Urinary bladder (tissue), 4 donors: Measurements from ENCODE around the gene MID1. TPM values are rescaled to one million over a fixed set of nuclear protein-coding genes. Genes with fewer than 3 reads are reported as not detected.

ENCODE experiments used
- DNase-seq: peaks from one replicate; pipeline ENCODE4 v3.0.0-alpha.2; 2015; ENCODE audit errors: extremely low spot score
- H3K27ac ChIP-seq: one replicate; pipeline ENCODE4 v1.5.1; 2013; ENCODE audit warnings: low read depth, mild to moderate bottlenecking, moderate library complexity
- H3K36me3 ChIP-seq: one replicate; pipeline ENCODE4 v1.6.1; 2013; ENCODE audit warnings: mild to moderate bottlenecking, moderate library complexity; ENCODE audit not compliant: insufficient read depth
- H3K4me1 ChIP-seq: one replicate; pipeline ENCODE4 v1.6.1; 2013; ENCODE audit warnings: mild to moderate bottlenecking, moderate library complexity; ENCODE audit not compliant: insufficient read depth
- H3K4me3 ChIP-seq: one replicate; pipeline ENCODE4 v1.5.1; 2013; ENCODE audit warnings: low read depth, low read length
- WGBS: extraction: QIAGEN DNeasy Blood & Tissue Kit; methylation state at CpG from one replicate; pipeline ENCODE4 v1.1.7; 2013; 5-methylcytosine and 5-hydroxymethylcytosine counted together
- polyA plus RNA-seq: library from polyadenylated mRNA; stranded (reverse); fragments of 200-250 nt; gene quantifications from one replicate; pipeline ENCODE4 v1.2.3, GENCODE V29; 2013
- total RNA-seq: library from RNA; depleted of rRNA; stranded (reverse); fragments of >200 nt; gene quantifications from one replicate; pipeline ENCODE4 v1.2.3, GENCODE V29; 2014
- donor health status: healthy with polysubstance abuse.
- donor health status: healthy.

Gene MID1
- total and polyA plus RNA-seq, 2 donors: 12.0 to 47.3 TPM

DNA sequence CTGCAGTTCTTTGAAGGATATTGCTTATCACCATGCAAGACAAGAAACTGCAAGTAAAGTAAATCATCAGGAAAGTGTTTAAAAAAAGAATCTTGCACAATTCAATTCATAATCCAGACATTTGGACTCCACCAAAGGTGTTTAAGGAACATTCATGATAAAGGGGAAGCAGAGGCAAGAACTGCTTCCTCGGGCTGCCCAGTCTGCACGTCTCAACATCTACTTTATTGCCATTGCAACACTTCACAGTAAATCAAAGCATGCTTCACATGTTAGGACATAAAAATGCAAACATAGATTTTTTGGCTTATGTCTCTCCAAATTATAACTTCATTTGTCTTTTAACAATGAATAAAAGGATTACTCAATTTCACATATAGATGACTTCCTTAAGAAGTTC, 42.5 kb downstream of the MID1 start:
- DNase-seq: no peak
- Histone ChIP-seq H3K27ac (no peak overlapping the region), H3K36me3 (no peaks in the 10 kb centered on the region), H3K4me3 (no peak overlapping the region), H3K4me1 (no peaks in the 10 kb centered on the region)
- 7% methylated on average over 2 of the region's 2 CpGs for WGBS

DNA sequence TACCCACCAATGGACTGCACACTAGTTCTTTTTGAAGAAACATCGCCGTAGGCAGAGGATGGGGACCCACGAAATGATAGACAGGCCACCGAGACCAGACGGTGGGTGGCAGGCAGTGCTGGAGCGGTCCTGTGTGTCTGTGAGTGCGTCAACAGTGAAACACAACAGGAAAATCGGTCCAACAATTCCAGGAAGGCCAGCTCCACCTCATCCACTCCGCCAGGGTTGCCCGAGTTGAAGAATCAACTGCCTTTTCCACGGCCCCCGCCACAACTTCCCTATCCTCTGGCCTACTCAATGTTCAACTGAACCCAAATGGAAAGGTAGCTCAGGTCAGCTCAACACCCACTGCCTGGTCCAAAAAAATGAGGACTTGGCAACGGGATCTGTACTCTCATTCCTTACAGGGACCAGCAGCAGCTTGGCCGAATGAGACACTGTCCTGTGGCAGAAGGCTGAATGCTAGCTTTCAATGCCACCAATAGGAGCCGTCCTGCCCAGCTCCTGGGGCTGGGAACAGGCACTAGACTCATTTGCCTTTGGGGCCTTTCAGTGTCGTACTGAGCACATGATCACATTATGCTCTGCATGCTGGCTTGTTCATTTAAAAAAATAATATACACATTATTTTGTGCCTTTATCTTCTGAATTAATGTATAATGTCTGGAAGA, 43.5 kb downstream of the MID1 start:
- H3K27ac ChIP-seq: peak overlapping the region; percentile 32
- 77% methylated on average over 16 of the region's 16 CpGs for WGBS
- no peaks in the 10 kb centered on the region for H3K4me1 ChIP-seq

DNA sequence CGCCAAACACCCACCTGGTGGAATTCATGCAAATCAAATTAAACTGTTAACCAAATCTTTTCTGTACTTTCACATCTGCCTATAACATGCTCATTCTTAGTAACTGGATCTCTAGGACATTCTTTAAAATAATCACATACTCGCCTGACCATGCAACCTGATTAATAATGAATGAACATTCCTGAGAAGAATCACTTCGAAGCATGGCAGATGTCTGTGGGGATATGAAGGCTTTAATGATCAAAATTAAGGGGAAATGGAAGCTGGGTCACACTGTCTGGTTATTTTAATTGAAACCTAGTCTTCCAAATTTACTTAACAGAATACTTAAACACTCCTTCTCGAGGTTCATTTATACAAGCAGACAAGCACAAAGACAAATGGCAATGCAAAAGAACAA, 44.2 kb downstream of the MID1 start:
- WGBS: 84% methylated on average over 4 of the region's 4 CpGs
- DNase-seq: no peak
- Histone ChIP-seq H3K4me3 (no peak overlapping the region), H3K36me3 (no peaks in the 10 kb centered on the region), H3K4me1 (no peaks in the 10 kb centered on the region), H3K27ac (peak overlapping the region; percentile 10)

More for the DNA sequence above, 43.5 kb downstream of the MID1 start:
- Histone ChIP-seq H3K4me3 (no peak overlapping the region), H3K36me3 (no peaks in the 10 kb centered on the region)
- DNase-seq: no peak

DNA sequence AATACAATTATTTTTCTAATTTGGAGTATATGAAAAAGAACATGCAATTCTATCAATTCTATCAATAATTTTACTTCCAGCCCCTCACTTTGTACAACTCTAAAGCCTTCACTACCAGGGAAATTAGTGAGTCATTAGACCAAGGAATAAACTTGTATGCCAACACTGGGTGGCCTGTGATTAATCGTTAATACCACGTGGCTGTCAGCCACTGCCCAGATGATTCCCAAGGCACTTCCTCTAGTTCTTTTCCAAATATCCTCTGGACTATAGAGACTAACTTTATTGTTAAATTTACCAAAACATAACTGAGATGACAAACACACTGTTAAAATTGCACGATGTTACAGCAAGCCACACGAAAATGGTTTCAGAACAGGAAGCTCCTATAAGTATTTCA, 45.7 kb downstream of the MID1 start:
- H3K4me3 ChIP-seq: no peak overlapping the region
- no peak for DNase-seq
- H3K36me3 ChIP-seq: no peaks in the 10 kb centered on the region
- WGBS: 60% methylated on average over 4 of the region's 4 CpGs
- no peak overlapping the region for H3K27ac ChIP-seq
- H3K4me1 ChIP-seq: no peaks in the 10 kb centered on the region

DNA sequence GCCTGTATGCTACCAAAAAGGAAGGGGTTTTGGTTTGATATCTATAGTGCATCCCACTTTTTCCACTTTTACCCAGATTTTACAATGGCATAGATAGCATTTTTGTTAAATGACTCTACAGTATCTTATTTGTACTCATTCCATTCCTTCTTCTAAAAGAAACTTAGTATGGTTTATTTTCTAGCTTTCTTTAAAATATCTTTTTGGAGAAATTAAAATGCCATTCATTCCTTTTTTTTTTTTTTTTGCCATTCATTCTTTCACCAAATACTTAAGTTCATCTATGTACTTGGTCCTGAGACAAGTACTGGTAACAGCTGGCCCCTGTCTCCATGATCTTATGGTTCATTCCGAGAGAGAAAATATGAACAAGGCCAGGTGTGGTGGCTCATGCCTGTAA, 49.1 kb downstream of the MID1 start:
- WGBS: 45% methylated on average over 1 of the region's 1 CpG
- Histone ChIP-seq H3K27ac (no peak overlapping the region), H3K4me3 (no peak overlapping the region), H3K4me1 (no peaks in the 10 kb centered on the region), H3K36me3 (no peaks in the 10 kb centered on the region)
- DNase-seq: no peak

DNA sequence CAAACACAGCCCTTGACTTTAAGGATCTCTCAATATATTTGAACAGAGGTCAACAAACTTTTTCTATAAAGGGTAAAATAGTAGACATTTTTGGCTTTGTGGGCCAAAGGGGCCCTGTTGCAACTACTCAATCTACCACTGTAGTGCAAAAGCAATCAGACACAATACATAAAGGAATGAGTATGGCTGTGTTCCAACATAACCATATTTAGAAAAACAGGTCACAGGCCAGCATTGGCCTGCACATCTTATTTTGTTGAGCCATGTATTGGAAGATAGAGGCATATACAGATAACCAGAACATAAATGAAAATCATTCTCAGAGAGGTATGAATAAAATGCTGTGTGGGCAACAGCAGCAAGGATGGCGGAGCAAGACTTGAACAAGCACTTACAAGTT, 49.8 kb downstream of the MID1 start:
- no peak overlapping the region for H3K27ac ChIP-seq
- no peaks in the 10 kb centered on the region for H3K36me3 ChIP-seq
- no peak for DNase-seq
- WGBS: 98% methylated on average over 1 of the region's 1 CpG
- H3K4me1 ChIP-seq: no peaks in the 10 kb centered on the region
- no peak overlapping the region for H3K4me3 ChIP-seq

DNA sequence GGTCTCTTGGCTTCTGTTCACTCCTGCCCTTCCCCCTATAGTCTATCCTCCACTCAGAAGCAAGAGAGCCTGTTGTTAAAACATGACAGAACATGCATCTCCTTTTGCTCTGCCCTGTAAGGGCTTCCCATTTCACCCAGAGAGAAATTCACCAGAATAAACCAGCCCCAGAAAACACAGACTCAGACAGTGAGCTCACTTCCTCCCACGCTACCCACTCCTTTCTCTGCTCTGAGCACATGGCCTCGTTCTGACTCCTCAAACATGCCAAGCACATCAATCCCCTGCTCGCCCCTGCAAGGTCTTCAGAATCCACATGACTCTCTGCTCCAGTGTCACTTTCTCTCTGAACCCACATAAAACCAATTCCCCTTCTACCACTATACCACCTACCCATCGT, 50.4 kb downstream of the MID1 start:
- Histone ChIP-seq H3K27ac (no peak overlapping the region), H3K36me3 (no peaks in the 10 kb centered on the region), H3K4me1 (no peaks in the 10 kb centered on the region), H3K4me3 (no peak overlapping the region)
- 59% methylated on average over 4 of the region's 4 CpGs for WGBS
- DNase-seq: no peak

DNA sequence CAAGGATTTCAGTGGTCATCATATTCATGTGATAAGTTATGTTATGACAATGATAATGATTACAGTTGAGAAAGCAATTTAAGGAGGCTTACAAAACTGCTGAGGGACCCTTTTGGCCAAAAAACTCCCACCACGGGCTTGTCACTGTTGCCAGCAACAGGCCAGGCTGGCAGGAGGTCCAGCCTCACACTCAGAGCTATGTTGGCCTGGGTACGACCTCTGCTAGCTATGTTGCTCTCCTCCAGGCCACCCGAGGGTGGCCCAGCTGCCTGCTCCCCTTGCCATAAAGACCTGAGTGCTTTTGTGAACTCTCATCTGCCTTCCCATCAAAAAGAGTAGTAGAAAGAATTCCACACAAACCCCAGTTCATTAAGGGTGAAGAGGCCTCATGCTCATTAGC, 52.0 kb downstream of the MID1 start:
- Histone ChIP-seq H3K4me1 (no peaks in the 10 kb centered on the region), H3K36me3 (no peaks in the 10 kb centered on the region), H3K4me3 (no peak overlapping the region), H3K27ac (no peak overlapping the region)
- WGBS: 54% methylated on average over 3 of the region's 3 CpGs
- no peak for DNase-seq

DNA sequence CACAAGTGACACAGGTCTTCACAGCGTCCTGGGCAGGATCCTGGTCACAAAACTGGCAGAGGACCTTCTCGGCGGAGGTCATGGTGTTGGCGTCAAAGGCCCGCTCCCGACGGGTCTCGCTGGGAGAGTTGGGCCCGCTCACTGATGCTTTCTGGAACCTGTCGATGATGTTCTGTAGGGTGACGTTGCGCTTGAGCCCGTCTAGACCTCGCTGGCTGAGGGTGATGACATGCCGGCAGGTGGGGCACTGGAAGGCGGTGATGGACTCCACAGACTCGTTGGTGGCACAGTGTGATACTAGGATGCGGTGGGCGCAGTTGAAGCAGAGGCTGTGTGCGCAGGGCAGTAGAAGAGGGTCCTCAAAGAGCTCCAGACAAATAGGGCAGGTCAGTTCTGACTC, 53.2 kb downstream of the MID1 start:
- no peak overlapping the region for H3K4me3 ChIP-seq
- no peak overlapping the region for H3K27ac ChIP-seq
- no peak for DNase-seq
- no peaks in the 10 kb centered on the region for H3K4me1 ChIP-seq
- WGBS: 96% methylated on average over 20 of the region's 20 CpGs
- H3K36me3 ChIP-seq: no peaks in the 10 kb centered on the region

DNA sequence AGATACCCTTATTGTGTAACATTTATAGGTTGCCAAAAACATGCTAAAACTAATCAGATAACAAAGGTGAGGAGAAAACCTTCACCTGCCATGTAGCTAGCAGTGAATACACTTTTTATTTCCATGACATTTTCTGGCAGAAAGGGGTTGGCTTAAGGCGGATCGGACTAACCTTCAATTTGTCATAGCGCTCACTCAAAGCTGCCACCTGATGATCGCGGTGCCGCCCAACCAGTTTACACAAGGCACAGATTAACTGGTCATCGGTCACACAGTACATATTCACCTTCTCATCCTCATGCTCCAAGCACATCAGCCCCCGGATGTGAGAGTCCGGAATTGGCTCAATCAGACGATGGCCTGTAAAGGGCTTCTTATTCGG, 53.7 kb downstream of the MID1 start:
- no peaks in the 10 kb centered on the region for H3K4me1 ChIP-seq
- H3K36me3 ChIP-seq: no peaks in the 10 kb centered on the region
- no peak for DNase-seq
- H3K27ac ChIP-seq: no peak overlapping the region
- WGBS: 79% methylated on average over 11 of the region's 11 CpGs
- H3K4me3 ChIP-seq: no peak overlapping the region

DNA sequence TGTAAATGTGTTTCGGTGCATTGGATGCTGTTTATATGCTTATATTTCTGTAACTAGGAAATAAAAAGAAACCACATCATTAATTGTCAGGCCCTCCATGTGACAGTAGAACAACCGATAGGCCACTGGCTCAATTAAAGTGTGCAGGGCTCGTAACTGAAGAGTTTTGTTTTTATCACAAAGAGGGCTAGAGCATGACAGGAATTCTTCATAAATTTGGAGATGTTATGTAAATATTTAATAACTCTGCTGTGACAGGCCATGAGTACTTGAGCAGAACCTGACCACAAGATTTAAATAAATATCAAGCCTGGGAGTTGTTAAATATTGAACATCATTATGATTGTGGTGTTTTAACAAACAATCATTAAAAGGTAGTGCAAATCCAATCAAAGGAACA, 55.9 kb downstream of the MID1 start:
- Histone ChIP-seq H3K4me1 (no peaks in the 10 kb centered on the region), H3K36me3 (no peaks in the 10 kb centered on the region), H3K27ac (no peak overlapping the region), H3K4me3 (no peak overlapping the region)
- WGBS: 48% methylated on average over 3 of the region's 3 CpGs
- DNase-seq: no peak

DNA sequence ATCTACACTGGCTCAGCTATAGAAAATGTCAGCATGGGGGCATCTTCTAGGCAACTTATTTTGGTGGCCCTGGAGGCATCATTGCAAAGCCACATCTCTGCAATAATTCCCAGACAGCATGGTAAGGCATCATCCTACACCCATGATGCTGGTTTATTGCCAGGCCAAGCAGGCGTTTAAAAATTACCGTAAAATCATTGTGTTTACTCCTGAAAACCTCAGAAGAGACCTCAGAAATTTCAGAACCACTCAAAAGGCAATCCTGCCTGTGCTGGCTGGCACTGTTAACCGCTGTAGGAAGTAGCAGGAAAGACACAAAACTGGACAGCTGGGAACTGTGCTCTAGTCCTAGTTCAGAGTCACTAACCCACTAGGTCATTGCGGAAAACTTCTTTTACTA, 63.2 kb downstream of the MID1 start:
- Histone ChIP-seq H3K4me3 (no peak overlapping the region), H3K4me1 (no peaks in the 10 kb centered on the region), H3K36me3 (no peaks in the 10 kb centered on the region), H3K27ac (no peak overlapping the region)
- no peak for DNase-seq
- 61% methylated on average over 4 of the region's 4 CpGs for WGBS

DNA sequence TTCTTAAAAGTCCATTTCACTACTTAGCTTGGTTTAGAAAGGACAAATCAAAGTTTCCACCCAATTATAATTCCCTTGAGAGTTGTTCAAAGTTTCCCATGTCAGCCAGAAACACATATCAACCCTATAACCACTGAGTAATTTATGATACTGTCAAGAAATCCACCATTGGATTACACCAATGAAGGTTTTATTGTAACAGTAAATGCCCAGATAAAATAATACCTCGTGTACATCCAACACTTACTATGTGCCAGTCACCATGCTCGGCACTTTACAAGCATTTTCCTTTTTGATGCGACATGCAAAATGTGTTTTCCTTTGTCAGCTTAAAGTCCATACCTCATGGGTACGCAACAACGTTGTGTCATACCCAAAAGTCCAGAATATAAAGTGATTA, 64.0 kb downstream of the MID1 start:
- no peaks in the 10 kb centered on the region for H3K36me3 ChIP-seq
- 74% methylated on average over 5 of the region's 5 CpGs for WGBS
- no peak overlapping the region for H3K4me3 ChIP-seq
- no peak for DNase-seq
- H3K4me1 ChIP-seq: no peaks in the 10 kb centered on the region
- no peak overlapping the region for H3K27ac ChIP-seq

DNA sequence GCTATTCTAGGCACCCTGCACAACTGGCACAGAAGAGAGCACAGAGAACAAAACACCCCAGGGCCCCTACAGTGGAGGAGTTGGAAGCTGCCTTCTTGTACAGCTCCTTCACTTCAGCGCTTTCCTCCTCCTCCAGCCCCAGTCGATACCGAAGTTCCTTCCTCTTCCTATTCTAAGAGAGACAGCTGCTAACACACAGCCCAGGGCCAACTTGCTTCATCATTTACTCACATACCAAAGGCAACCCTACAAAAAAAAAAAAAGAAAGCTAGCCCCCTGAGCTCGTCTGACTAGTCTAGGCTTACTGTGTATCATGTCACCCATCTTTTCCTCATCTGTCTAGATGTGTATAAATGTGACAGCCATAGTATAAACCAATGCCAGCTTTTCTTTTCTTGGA, 64.5 kb downstream of the MID1 start:
- Histone ChIP-seq H3K36me3 (no peaks in the 10 kb centered on the region), H3K4me1 (no peaks in the 10 kb centered on the region), H3K4me3 (no peak overlapping the region), H3K27ac (no peak overlapping the region)
- DNase-seq: no peak
- 61% methylated on average over 4 of the region's 4 CpGs for WGBS
